ENCODE measurements around the gene MYH6. TPM values are rescaled to one million over a fixed set of nuclear protein-coding genes. Genes with fewer than 3 reads are reported as not detected.

Gene MYH6
- total RNA-seq, 1 experiment from 2014 or later = 0.07 TPM

GRCh38 chr14:23425169-23425568 is 17.1 kb upstream of the MYH6 start:
- Histone ChIP-seq H4K8ac (replicated peaks; ENCODE audit: insufficient read length, low read depth, low read length) (no peak overlapping the region), H3K9me3 (ENCODE audit: control insufficient read depth, low read depth, low read length) (no peaks in the 10 kb centered on the region), H2BK5ac (ENCODE audit: insufficient read length, low read length) (no peak overlapping the region), H3T11ph (ENCODE audit: low read length) (no peak overlapping the region), H3K18ac (ENCODE audit: insufficient read length, low read depth, low read length) (no peak overlapping the region), H4K5ac (ENCODE audit: insufficient read length, low read depth, low read length) (no peak overlapping the region), H3K4me2 (ENCODE audit: insufficient read depth, insufficient read length, low read length) (no peak overlapping the region), H2AFZ (ENCODE audit: low read length) (no peak overlapping the region), H3K4me1 (ENCODE audit: insufficient read depth, low read length) (no peaks in the 10 kb centered on the region; the same call in 1 of the 2 replicates), H3K23me2 (ENCODE audit: insufficient read length, low read depth, low read length, poor library complexity, severe bottlenecking) (no peaks in the 10 kb centered on the region), H3K79me1 (ENCODE audit: insufficient read depth, low read depth, low read length, poor library complexity, severe bottlenecking) (no peaks in the 10 kb centered on the region), H2AK5ac (ENCODE audit: insufficient read length, low read length) (no peak overlapping the region), H2BK20ac (ENCODE audit: low read depth, low read length, poor library complexity, severe bottlenecking) (no peak overlapping the region), H3K9ac (ENCODE audit: extremely low read depth, insufficient read length, low read length) (no peak overlapping the region), H3K14ac (ENCODE audit: insufficient read depth, low read length) (no peak overlapping the region), H3K4ac (ENCODE audit: low read depth, low read length) (no peak overlapping the region), H3K23ac (ENCODE audit: insufficient read length, low read depth, low read length) (no peak overlapping the region), H2BK120ac (ENCODE audit: low read depth, low read length, poor library complexity, severe bottlenecking) (no peak overlapping the region), H3K56ac (ENCODE audit: insufficient read length, low read depth, low read length) (no peak overlapping the region), H4K91ac (ENCODE audit: insufficient read length, low read depth, low read length) (no peak overlapping the region), H3K79me2 (ENCODE audit: insufficient read depth, low read length) (no peaks in the 10 kb centered on the region), H2BK15ac (ENCODE audit: low read depth, low read length) (no peak overlapping the region), H4K20me1 (ENCODE audit: control insufficient read depth, insufficient read depth, insufficient read length) (no peaks in the 10 kb centered on the region), H2BK12ac (ENCODE audit: insufficient read length, low read depth, low read length) (no peak overlapping the region), H3K27me3 (ENCODE audit: insufficient read depth, low read length) (no peaks in the 10 kb centered on the region), H3K27ac (ENCODE audit: insufficient read length, low read depth, low read length) (no peak overlapping the region)
- H3K27ac Mint-ChIP-seq = no peak overlapping the region; a peak in 1 of 7 replicates
- peaks cover 42% of the 10 kb centered on the region for H3K27me3 Mint-ChIP-seq (ENCODE audit: low read depth)
- peaks cover 15 to 16% of the 10 kb centered on the region in 2 experiments; a peak in 3 of 4 replicates for H3K4me1 Mint-ChIP-seq
- no peak for TF ChIP-seq CTCF (conservative IDR thresholded peaks at IDR 0.05)
- no peak overlapping the region for H3K4me3 Mint-ChIP-seq
- no peak for DNase-seq
- no peaks in the 10 kb centered on the region; a peak in 1 of 5 replicates for H3K9me3 Mint-ChIP-seq
- no peaks in the 10 kb centered on the region for H3K36me3 Mint-ChIP-seq (ENCODE audit: insufficient read depth in 1 of 3, low read depth in 3 of 3)
- no CpG with 5 or more reads among the region's 10 CpGs for WGBS (ENCODE audit: extremely low coverage, insufficient read length, low lambda C conversion rate)
